ENCODE data around the gene HBE1.
"Not testable (repeated sequence)": the region's sequence is repeated elsewhere in the genome, so short reads cannot be mapped to it uniquely, and the experiment has no call there.

HBE1 gene

GRCh38 chr11:5269715-5270147 lies at the start of gene HBE1:
Gene HBE1 (minus strand): TSS chr11:5269945. CDS start chr11:5269890, 55 bp downstream.
- no peak for FAIRE-seq
- no peak for DNase-seq (ENCODE audit: insufficient read length, low spot score)

DNA sequence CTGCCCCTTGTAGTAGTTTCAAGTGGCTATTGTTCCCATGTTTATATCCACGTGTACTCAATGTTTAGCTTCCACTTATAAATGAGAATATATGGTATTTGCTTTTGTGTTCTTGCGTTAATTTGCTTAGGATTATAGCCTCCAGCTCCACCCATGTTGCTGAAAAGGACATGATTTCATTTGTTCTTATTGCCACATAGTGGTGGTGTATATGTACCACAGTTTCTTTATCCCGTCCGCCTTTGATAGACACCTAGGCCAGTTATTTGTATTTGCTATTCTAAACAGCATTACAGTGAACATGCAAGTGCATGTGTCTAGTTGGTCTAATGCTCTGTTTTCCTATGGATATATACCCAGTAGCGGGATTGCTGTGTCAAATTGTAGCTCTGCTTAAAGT lies 47.5 kb upstream of the HBE1 start:
- no peak for FAIRE-seq
- no peak for DNase-seq (ENCODE audit: insufficient read length, low spot score)

- not testable (repeated sequence) for FAIRE-seq; DNase-seq (ENCODE audit: insufficient read length, low spot score)
Observed at GRCh38 chr11:5313326-5314023, 43.7 kb upstream of the HBE1 start.

DNA sequence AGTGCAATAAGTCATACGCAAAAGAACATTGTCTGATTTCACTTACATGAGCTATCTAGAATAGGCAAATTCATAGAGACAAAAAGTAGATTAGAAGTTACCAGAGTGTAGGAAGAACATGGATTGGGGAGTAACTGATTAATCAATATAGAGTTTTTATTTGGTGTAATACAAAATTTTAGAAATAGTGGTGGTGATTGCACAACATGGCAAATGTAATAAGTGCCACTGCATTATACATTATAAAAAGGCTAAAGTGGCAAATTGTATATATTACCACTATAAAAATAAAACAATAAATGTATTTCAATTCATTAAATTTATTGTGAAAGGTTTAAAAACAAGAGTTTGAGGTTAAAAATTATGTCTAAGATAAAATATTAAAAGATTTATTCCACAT lies 40.7 kb upstream of the HBE1 start:
- DNase-seq (ENCODE audit: insufficient read length, low spot score) (no peak), FAIRE-seq (no peak)

GRCh38 chr11:5307256-5308019 lies 37.7 kb upstream of the HBE1 start:
- FAIRE-seq (no peak), DNase-seq (ENCODE audit: insufficient read length, low spot score) (no peak)

DNA sequence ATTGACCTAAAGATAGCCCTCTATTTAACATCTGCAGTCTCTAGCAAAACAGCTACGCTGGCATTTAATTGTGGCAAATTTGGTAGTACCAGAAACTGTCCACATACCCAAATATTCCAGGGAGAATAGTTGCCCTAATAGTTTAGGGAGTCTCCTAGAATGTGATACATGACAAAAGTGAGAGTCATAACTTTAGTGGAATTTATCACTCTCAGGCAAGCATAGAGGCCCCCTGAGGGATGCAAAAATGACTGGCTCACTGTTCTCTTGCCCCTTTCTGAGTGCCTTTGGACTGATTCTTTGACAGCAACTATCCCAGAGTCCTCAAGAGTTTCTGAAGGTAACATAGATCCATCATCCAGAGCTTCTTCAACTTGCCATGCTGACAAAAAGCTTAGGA lies 34.3 kb upstream of the HBE1 start:
- FAIRE-seq, result no peak

GRCh38 chr11:5303626-5304025 lies 33.9 kb upstream of the HBE1 start:
- FAIRE-seq (no peak), DNase-seq (ENCODE audit: insufficient read length, low spot score) (no peak)

More for the DNA sequence above, 34.3 kb upstream of the HBE1 start:
- no peak for DNase-seq (ENCODE audit: insufficient read length, low spot score)

DNA sequence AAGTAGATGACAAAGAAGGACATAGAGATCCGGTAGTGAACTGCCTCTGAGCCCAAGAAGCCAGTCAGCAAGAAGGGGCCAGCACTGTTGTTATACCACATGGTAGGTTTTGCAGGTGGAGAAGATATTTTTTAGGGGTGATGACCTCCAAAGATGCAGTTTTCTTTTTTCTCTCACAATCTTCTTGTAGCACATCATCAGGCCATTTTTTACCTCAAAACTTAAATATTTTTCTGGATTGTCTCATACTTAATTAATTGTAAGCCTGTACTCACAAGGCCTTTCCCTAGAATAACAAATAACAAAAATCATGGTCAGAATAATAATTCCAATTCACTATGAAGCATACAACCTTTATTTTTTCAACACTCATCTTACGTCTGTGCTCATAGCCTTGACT lies 32.1 kb upstream of the HBE1 start, which contains the start of gene OR51B4:
Gene OR51B4 (minus strand): TSS at position 101 of the 400 bp plus-strand sequence. CDS start 0 bp downstream, at position 101.
- no peak for FAIRE-seq

GRCh38 chr11:5300251-5300650 lies 30.5 kb upstream of the HBE1 start:
- DNase-seq (ENCODE audit: insufficient read length, low spot score) (no peak), FAIRE-seq (no peak)

More for the DNA sequence above, 32.1 kb upstream of the HBE1 start, which contains the start of gene OR51B4:
- DNase-seq (ENCODE audit: insufficient read length, low spot score), result no peak

GRCh38 chr11:5298451-5298850 lies 28.7 kb upstream of the HBE1 start:
- no peak for FAIRE-seq
- no peak for DNase-seq (ENCODE audit: insufficient read length, low spot score)

- DNase-seq (ENCODE audit: insufficient read length, low spot score) (no peak), FAIRE-seq (no peak)
Observed at GRCh38 chr11:5297721-5298323, 28.1 kb upstream of the HBE1 start.

- DNase-seq (ENCODE audit: insufficient read length, low spot score); FAIRE-seq: not testable (repeated sequence)
Observed at GRCh38 chr11:5294342-5294995, 24.7 kb upstream of the HBE1 start.

- DNase-seq (ENCODE audit: insufficient read length, low spot score), result no peak
- FAIRE-seq, result no peak
Observed at GRCh38 chr11:5293028-5293427, 23.3 kb upstream of the HBE1 start.

DNA sequence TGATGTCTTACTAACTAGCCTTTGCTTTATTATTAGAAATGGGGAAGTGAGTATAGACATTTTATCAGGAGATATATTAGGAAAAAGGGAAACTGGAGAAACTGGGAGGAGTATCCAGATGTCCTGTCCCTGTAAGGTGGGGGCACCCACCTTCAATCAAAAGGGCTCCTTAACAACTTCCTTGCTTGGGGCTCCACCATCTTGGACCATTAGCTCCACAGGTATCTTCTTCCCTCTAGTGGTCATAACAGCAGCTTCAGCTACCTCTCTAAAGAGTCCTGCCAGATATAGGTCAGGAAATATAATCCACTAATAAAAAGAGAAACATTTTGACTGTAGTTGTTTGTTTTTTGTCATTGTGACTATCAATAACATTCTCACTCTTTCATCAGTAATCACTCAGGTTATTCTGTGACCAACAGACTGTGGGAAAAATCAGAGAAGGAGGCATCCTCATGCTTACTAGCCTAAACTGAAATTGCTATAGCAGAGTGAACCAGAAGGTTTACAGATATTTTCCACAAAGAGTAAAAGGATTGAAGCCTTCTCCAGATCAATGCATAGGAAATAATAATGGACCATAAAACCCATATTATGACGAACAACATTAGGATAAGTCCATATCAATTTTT lies 21.6 kb upstream of the HBE1 start:
- FAIRE-seq, result no peak
- peak; percentile 19 for DNase-seq (ENCODE audit: insufficient read length, low spot score)

DNA sequence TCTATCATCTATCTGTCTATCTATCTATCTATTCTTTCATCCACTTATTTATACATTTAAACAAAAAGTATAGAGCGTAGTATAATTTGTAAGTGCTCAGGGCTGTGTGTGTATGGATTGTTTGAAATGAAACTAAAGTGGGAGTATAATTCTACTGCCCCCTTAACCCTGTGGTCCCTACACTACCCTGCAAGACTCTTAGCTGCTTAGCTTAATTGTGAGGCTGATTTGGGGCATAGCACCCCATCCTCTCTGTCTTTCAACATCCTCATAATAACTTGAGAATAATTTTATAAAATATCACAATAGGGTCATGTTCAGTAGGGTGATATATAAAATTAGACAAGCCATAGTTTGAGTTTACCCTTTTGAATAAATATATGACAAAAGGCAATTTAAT lies 20.4 kb upstream of the HBE1 start:
- FAIRE-seq (no peak), DNase-seq (ENCODE audit: insufficient read length, low spot score) (no peak)

DNA sequence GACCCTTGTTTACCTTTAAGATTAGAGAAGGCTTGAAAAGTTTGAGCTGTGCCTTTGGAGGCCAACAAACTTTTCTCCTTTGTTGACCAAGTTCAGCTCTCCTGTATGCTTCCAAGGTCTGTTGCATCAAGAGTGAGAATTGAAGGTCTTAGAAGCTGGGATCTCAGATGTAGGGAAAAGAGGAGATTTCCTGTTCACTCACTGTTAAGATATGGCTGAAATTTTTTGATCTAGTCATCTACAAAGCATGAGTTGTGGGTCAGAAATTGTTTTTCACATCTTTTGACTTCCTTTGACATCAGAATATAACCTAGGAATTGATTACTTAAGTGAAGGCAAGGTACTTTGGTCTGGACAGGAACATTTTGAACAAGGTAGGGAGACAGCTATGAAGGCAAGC lies 20.0 kb upstream of the HBE1 start:
- DNase-seq (ENCODE audit: insufficient read length, low spot score) (no peak), FAIRE-seq (no peak)

- DNase-seq (ENCODE audit: insufficient read length, low spot score) (no peak), FAIRE-seq (no peak)
Observed at GRCh38 chr11:5288906-5289550, 19.3 kb upstream of the HBE1 start.

- no peak for DNase-seq (ENCODE audit: insufficient read length, low spot score)
- FAIRE-seq, result no peak
Observed at GRCh38 chr11:5288108-5288905, 18.6 kb upstream of the HBE1 start.

GRCh38 chr11:5286901-5287300 lies 17.2 kb upstream of the HBE1 start:
- DNase-seq (ENCODE audit: insufficient read length, low spot score), result no peak
- FAIRE-seq, result no peak

Data from HTR-8/SVneo (cell line).